HAP-1 (cell line): ENCODE measurements around the gene RGS12.
A peak's percentile ranks its signal among the peaks of the same experiment; 100 is the strongest.

Experiments
- DNase-seq, 2 experiments: peaks; one replicate each; pipeline ENCODE4 v3.0.0-alpha.2; 2016 to 2020; ENCODE audit warnings: low spot score in 2 of 2
- H3K27me3 ChIP-seq: fragments of 250-450 bp; sonication (Bioruptor Pico); 2 replicates; pipeline ENCODE4 v1.5.1; 2020; ENCODE audit warnings: low read depth, mild to moderate bottlenecking, moderate library complexity
- H3K36me3 ChIP-seq: fragments of 250-450 bp; sonication (Bioruptor Pico); replicated peaks from 2 replicates; pipeline ENCODE4 v1.5.1; 2020; ENCODE audit warnings: mild to moderate bottlenecking
- H3K4me1 ChIP-seq: fragments of 250-450 bp; sonication (Bioruptor Pico); 2 replicates; pipeline ENCODE4 v1.5.1; 2020; ENCODE audit warnings: mild to moderate bottlenecking
- H3K4me3 ChIP-seq: fragments of 250-450 bp; sonication (Bioruptor Pico); 2 replicates; pipeline ENCODE4 v1.5.1; 2020; ENCODE audit warnings: mild to moderate bottlenecking, moderate library complexity
- H3K9me3 ChIP-seq: fragments of 250-450 bp; sonication (Bioruptor Pico); 2 replicates; pipeline ENCODE4 v1.5.1; 2020; ENCODE audit warnings: mild to moderate bottlenecking, moderate library complexity
- in situ Hi-C: fragments of 300-500 bp; cut with MboI; formaldehyde crosslinking; loops from 3 replicates; pipeline ENCODE4 v1.14.3; 2020; ENCODE audit warnings: low sequenced_read_pairs, inconsistent platforms, mixed read lengths

RGS12 gene

DNA sequence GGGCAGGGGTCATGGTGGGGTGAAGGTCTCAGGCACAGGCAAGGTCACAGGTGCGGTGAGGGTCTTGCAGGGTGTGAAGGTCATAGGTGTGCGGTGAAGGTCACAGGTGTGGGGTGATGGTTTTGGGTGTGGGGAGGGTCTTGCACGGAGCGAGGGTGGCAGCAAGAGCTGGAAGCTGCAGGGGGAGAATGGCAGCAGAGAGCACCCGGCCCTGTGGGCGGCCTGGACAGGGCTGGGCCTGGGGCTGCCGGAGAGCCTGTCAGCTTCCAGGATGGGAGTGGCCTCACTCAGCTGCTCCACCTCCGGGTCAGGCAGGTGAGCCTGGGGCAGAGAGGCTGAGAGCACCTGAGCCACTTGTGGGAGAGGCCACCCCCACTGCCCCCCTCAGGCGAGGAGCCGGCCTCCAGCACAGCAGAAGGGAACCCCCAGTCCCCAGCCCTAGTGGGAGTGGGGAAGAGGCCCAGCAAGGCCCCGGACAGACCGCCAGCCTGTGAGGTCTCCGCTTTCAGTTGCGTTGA is 42.3 kb upstream of the RGS12 start:
- no peak overlapping the region for H3K4me3 ChIP-seq
- no peaks in the 10 kb centered on the region for H3K9me3 ChIP-seq
- no peaks in the 10 kb centered on the region for H3K36me3 ChIP-seq
- no peaks in the 10 kb centered on the region for H3K27me3 ChIP-seq
- H3K4me1 ChIP-seq = no peaks in the 10 kb centered on the region
- in situ Hi-C loops = no loop called here
- no peak for DNase-seq

DNA sequence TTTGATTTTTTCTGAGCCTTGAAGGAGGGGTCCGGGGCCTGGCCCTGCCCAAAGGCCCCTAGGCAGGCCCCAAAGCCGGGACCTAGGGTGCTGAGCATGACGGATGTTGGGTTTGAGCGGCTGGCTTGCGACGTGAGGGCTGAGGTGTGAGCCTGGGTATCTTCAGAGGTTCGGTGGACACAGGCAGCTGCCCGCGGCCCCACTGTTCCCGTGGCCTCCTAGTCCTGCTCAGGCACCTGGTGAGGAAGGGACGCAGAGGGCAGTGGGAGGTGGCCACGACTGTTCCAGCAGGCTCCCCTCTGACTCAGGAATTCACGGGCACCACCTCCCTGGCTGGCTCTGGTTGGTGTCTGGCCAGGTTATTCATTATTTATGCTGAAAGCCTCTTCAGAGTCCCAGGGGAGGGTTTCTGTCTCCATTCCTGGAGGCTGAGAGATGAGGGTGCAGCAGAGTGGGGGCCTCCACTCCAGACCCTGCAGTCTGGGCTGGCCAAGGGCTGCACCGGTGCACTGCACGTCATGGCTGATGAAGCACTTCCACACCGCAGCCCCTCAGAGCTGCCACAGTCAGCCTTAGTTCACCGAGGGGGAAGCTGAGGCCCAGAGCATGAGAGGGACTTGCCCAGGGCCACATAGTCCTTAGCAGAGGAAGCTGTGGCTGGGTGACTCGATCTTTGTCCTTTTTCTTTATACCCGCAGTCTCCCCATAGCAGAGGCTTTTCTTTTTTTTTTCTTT is 41.7 kb upstream of the RGS12 start:
- in situ Hi-C loops = no loop called here
- no peaks in the 10 kb centered on the region for H3K4me1 ChIP-seq
- no peak overlapping the region for H3K4me3 ChIP-seq
- no peak for DNase-seq
- no peaks in the 10 kb centered on the region for H3K9me3 ChIP-seq
- no peaks in the 10 kb centered on the region for H3K27me3 ChIP-seq
- H3K36me3 ChIP-seq = no peaks in the 10 kb centered on the region

DNA sequence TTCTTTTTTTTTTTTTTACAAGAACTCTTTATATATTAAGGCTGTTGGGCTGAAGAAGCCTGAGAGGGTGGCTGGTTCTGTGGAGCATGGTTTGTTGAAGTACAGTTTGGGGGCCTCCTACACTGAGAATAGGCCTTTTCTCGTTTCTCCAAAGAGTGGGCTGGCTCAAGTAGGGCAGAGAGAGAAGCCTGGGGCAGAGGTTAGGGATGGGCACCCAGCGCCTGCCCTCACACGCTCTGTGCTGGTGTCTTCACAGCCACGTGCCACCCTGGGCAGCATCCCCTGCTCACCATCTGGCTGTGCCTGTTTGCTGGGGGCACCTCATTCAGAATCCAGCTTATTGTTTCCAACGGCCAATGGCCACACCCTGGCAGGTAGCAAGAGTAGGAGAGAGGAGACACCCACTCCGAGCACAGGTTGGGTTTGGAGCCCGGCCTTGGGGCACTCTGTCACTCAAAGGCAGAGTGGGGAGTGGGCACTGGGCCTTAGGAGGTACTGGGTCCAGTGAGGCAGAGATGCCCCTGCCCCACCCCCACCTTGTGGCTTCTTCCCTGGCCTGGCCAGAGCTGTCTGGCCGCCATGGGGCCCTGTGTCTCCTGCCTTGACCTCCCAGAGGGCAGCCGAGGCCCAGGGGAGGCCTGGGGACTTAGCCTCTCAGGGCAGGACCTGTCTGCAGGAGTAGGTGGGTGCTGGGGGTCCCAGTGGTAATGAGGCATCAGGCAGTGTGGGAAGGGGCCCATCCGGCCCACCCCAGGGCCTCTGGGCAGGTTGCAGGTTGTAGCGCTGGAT is 40.9 kb upstream of the RGS12 start:
- Histone ChIP-seq H3K27me3 (no peaks in the 10 kb centered on the region), H3K4me3 (no peak overlapping the region), H3K36me3 (no peaks in the 10 kb centered on the region), H3K4me1 (no peaks in the 10 kb centered on the region), H3K9me3 (no peaks in the 10 kb centered on the region)
- peak in 1 of 2 experiments; percentile 5 for DNase-seq
- in situ Hi-C loops = no loop called here

DNA sequence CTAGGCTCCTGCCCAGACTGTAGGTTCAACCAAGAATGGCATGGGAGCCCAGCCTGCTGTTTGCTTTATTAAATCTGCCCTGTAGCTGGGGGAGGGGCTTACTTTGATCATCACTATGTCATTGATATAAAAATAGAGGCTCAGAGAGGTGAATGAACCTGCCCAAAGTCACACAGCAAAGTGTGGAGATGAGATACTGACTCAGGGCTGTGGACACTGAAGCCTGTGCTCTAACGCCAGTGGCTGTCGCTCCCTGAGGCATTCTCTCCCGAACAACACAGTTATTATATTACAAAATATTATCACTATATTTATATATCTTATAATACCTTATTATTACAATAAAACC is 40.4 kb upstream of the RGS12 start:
- Histone ChIP-seq H3K27me3 (no peaks in the 10 kb centered on the region), H3K9me3 (no peaks in the 10 kb centered on the region), H3K4me1 (no peaks in the 10 kb centered on the region), H3K36me3 (no peaks in the 10 kb centered on the region), H3K4me3 (no peak overlapping the region)
- in situ Hi-C loops = no loop called here
- DNase-seq = no peak

DNA sequence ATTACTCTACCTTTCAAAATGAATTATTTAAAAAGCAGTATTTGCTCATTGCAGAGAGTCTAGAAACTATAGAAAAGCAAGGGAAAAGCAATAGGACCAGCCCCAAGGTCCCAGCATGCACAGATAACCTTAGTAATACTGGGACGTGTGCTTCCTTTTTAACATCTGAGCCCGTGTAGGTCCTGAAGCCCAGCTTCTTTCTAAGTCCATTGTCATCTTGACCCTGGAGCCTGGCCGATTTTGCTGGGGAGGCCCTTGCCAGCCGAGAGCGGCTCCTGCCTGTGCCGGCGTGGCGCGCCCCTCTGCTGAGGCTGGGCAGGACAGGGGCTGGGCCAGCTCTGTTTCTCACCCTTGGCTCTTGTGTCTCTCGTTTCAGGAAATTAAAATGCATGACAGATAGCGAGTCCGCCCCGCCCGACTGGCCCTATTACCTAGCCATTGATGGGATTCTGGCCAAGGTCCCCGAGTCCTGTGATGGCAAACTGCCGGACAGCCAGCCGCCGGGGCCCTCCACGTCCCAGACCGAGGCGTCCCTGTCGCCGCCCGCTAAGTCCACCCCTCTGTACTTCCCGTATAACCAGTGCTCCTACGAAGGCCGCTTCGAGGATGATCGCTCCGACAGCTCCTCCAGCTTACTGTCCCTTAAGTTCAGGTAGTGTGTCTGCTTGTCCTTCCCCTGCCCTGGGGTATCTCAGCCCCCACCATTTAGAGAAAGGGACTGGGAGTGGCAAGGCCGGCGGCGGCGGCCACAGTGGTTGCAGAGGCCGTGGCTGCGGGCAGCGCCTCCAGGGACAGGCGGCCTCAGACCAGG is 39.8 kb upstream of the RGS12 start:
- Histone ChIP-seq H3K27me3 (no peaks in the 10 kb centered on the region), H3K4me1 (no peaks in the 10 kb centered on the region)
- in situ Hi-C loops = no loop called here

DNA sequence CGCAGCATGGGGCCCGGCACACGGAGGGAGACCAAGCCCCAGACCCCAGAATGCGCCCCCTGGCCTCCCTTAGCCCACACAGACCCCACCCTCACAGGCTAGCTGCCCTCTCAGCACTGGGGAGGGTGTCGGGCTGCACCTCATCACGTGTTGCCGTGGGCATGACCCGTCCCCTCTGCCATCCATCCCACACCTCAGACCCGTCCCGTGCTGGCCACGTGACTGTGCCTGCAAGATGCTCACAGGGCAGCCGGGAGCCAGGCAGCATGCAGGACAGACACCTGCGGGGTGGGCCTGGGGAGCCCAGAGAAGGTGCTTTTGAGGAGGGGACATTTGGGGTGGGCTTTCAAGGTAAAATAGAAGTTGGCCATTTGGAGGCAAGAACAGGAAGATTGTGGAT is 39.0 kb upstream of the RGS12 start:
- in situ Hi-C loops = no loop called here
- no peaks in the 10 kb centered on the region for H3K4me1 ChIP-seq

More for the DNA sequence above, 39.8 kb upstream of the RGS12 start:
- DNase-seq = peak in 1 of 2 experiments; percentile 6
- Histone ChIP-seq H3K4me3 (no peak overlapping the region), H3K36me3 (no peaks in the 10 kb centered on the region), H3K9me3 (no peaks in the 10 kb centered on the region)

DNA sequence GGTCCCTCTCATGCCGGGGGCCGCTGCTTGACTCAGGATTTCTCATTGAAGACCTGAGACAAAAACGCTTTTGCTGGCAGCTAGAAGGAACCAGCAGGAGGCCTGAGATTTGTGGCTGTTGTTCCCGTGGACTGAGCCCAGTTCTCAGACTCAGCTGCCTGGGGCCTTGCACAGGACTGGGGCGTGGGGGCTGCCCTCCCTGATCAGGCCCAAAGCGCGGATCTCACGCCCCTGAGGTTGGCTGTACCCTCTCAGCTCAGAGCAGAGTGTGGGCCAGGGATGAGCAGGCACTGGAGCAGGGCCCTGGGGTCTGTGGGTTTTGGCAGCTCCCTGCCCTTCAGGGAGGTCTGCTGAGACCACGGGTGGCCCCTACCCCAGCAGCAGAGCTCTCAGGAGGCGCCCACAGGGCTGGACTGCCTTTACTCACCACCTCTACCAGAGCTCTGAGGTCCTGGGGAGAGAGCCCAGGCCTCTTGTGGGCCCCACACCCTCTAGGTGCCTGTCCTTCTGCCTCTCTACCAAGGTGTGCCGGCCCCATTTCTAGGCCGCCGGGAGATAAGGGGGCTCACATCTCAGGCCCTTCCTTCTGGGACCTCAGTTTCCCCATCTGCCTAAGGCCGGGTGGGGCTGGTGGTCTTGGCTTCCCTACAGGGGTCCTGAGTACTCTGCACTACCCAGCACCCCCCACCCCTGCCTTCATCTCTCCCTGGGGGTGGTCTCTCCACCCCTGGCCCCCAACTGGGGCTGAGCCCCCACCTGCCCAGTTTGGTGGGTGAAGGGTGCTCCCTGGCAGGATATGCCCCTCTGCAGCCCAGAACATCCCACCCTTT is 38.3 kb upstream of the RGS12 start:
- peak in 1 of 2 experiments; percentile 5 for DNase-seq
- no peaks in the 10 kb centered on the region for H3K4me1 ChIP-seq
- in situ Hi-C loops = no loop called here
- H3K4me3 ChIP-seq = no peak overlapping the region
- H3K9me3 ChIP-seq = no peaks in the 10 kb centered on the region
- no peaks in the 10 kb centered on the region for H3K36me3 ChIP-seq
- H3K27me3 ChIP-seq = no peaks in the 10 kb centered on the region

More for the DNA sequence above, 39.0 kb upstream of the RGS12 start:
- no peak for DNase-seq
- Histone ChIP-seq H3K36me3 (no peaks in the 10 kb centered on the region), H3K4me3 (no peak overlapping the region), H3K9me3 (no peaks in the 10 kb centered on the region), H3K27me3 (no peaks in the 10 kb centered on the region)

DNA sequence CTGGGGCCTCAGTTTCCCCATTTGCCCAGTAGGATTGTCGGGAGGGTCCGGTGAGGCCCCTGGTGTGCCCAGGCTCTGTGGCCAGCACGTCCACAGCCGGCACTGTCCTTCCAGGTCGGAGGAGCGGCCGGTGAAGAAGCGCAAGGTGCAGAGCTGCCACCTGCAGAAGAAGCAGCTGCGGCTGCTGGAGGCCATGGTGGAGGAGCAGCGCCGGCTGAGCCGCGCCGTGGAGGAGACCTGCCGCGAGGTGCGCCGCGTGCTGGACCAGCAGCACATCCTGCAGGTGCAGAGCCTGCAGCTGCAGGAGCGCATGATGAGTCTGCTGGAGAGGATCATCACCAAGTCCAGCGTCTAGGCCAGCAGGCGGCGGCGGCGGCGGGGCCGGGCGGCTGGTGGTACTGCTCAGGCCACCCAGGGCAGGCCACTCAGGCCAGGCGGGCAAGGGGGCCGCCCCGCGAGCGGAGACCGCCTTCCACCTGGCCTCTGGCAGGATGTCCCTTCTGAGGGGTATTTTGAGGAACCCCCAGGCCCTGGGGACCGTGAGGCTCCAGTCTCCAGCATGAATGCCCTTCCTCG is 37.1 kb upstream of the RGS12 start:
- H3K27me3 ChIP-seq = no peaks in the 10 kb centered on the region
- in situ Hi-C loops = no loop called here
- no peaks in the 10 kb centered on the region for H3K4me1 ChIP-seq
- no peaks in the 10 kb centered on the region for H3K36me3 ChIP-seq
- H3K9me3 ChIP-seq = no peaks in the 10 kb centered on the region
- DNase-seq = peak in 1 of 2 experiments; percentile 5
- no peak overlapping the region for H3K4me3 ChIP-seq

DNA sequence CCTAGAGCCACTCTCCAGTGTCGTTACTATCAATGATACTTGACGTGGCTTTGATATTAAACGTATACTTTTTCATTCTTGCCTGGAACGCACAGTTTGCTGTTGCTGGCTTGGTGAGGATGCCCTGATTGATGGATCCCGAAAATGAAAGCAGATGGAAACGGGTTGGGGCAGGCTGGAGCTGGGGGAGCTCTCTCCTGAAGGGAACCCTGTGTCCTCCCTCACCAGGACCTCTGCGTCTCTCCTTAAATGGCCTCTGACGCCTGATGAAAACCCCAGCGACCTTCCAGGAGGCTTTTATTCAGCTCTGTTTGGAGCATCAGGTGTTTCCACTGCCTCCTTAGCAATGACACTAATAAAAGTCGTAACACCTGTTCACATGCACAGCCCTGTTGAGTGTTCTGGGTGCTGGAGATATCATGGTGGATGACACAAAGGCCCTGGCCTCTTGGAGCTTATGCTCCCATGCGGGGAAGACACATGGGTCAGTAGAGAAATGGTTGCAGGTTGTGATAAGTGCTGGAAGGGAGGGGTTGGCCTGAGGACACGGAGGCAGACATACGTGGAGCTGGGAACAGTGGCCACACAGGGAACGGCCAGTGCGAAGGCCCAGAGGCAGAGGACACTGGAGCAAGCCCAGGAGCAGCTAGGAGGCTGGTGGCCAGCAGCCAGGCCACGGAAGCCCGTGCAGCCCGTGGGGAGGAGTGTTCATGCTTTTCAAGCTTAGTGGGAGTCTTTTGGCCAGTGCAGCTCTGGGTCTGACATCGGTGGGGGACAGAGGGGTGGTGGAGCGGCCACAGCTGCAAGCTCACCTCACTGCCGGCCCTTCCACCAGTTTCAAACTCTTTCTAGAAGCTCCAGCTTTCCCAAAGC is 36.4 kb upstream of the RGS12 start:
- no peaks in the 10 kb centered on the region for H3K36me3 ChIP-seq
- in situ Hi-C loops = no loop called here
- DNase-seq = no peak
- no peaks in the 10 kb centered on the region for H3K4me1 ChIP-seq
- no peaks in the 10 kb centered on the region for H3K9me3 ChIP-seq
- H3K27me3 ChIP-seq = no peaks in the 10 kb centered on the region
- H3K4me3 ChIP-seq = no peak overlapping the region

DNA sequence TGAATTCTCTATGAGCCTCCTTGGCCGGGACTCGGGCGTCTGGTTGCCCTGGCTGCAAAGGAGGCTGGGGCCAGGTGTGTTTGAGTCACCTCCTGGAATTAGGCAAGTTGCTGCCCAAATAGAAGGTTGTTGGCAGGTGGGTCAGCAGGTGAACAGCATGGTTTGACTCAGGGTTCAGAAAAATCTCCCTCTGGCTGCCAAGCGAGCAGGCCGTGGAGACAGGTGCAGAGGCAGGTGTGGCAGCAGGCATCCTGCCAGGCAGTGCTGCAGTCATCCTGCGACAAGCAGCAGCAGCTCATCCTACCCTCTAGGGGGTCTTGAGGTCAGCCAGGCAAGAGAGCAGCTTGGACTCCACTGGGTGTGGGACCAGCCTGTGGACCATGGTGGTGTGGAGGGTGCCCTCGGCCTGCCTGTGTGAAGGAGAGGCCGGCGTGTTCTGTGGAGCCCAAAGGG is 35.7 kb upstream of the RGS12 start:
- H3K9me3 ChIP-seq = no peaks in the 10 kb centered on the region
- H3K4me3 ChIP-seq = no peak overlapping the region
- in situ Hi-C loops = no loop called here
- no peaks in the 10 kb centered on the region for H3K27me3 ChIP-seq
- no peaks in the 10 kb centered on the region for H3K4me1 ChIP-seq
- DNase-seq = peak in 1 of 2 experiments; percentile 5
- no peaks in the 10 kb centered on the region for H3K36me3 ChIP-seq

DNA sequence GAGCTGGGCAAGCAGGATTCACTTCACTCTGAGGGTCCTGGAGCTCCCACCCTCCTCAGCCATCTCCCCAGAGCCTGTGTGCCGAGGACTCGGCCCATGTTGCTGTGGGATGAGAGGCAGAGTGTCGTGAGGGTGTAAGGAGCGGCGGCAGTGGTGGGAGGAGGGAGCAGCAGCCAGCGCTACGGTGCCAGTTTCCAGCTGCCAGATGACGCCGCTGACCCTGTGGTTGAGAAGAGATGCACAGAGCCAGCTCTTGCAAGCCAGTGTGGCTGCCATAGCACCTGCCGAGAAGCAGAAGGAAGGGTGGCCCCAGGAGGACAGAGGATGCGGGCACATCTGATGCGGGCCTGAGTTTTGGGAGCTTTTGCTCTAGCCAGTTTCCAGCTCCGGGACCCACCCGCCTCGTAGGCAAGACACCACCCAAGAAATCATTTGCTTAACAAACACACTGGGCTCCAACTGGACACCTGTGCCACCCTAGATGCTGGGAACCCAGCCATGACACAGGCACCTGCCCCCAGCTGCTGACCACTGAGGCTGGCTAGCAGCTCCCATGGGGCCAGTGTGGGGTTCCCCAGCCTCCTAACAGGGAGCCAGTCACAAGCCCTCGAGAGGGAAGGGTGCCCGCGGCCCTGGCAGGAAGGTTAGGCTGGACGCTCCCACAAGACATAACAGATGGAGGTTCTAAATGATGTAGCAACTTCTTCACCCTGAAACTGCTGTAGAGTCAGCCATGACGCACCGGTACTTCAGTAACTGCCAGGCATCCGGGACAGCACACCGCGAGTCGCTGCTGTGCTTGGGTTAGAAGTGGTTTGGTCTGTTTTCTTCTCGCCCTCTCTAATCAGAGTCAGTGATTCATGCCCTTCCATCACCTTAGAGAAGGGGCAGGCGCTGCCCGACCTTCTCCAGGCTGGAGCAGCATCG is 35.0 kb upstream of the RGS12 start:
- DNase-seq = no peak
- no peaks in the 10 kb centered on the region for H3K4me1 ChIP-seq
- H3K36me3 ChIP-seq = no peaks in the 10 kb centered on the region

More for the DNA sequence above, 35.0 kb upstream of the RGS12 start:
- H3K4me3 ChIP-seq = no peak overlapping the region
- H3K27me3 ChIP-seq = peaks cover under 1% of the 10 kb centered on the region
- no peaks in the 10 kb centered on the region for H3K9me3 ChIP-seq
- in situ Hi-C loops = no loop called here
